ENCODE data around the gene GALK2.

DNA sequence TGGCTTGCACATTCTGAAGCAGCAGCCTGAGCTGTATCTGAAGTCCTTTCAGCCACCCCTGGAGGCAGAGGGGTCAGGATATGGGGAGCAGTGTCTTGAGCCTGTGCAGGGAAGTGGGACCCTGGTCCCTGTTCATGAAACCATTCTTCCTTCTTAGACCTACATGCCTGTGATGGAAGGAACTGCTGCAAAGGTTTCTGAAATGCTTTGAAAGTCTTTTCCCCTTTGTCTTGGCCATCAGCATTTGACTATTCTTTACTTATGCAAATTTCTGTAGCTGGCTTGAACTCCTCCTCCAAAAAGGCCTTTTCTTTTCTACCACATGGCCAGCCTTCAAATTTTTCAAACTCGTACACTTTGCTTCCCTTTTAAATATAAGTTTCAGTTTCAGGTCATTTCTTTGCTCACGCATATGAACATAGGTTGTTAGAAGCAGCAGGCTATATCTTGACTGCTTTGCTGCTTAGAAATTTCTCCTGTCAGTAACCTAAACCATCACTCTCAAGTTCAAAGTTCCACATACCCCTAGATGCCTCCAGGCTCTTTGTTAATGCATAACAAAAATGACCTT, 62.3 kb downstream of the GALK2 start:
- TF ChIP-seq, protein P1, sequence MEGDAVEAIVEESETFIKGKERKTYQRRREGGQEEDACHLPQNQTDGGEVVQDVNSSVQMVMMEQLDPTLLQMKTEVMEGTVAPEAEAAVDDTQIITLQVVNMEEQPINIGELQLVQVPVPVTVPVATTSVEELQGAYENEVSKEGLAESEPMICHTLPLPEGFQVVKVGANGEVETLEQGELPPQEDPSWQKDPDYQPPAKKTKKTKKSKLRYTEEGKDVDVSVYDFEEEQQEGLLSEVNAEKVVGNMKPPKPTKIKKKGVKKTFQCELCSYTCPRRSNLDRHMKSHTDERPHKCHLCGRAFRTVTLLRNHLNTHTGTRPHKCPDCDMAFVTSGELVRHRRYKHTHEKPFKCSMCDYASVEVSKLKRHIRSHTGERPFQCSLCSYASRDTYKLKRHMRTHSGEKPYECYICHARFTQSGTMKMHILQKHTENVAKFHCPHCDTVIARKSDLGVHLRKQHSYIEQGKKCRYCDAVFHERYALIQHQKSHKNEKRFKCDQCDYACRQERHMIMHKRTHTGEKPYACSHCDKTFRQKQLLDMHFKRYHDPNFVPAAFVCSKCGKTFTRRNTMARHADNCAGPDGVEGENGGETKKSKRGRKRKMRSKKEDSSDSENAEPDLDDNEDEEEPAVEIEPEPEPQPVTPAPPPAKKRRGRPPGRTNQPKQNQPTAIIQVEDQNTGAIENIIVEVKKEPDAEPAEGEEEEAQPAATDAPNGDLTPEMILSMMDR (optimal IDR thresholded peaks at IDR 0.05 in 1 of 3, IDR thresholded peaks at IDR 0.05 in 1 of 3, conservative IDR thresholded peaks at IDR 0.05 in 1 of 3; ENCODE audit: extremely low read depth in 1 of 3, insufficient read depth in 2 of 3, low read length in 3 of 3): no peak
- TF ChIP-seq EZH2 (IDR thresholded peaks at IDR 0.05; ENCODE audit: low read length): no peak

Data from keratinocyte (primary cell).